ENCODE measurements around the gene SCFD2. TPM values are rescaled to one million over a fixed set of nuclear protein-coding genes. Genes with fewer than 3 reads are reported as not detected.

SCFD2 gene
- total RNA-seq, 3 donors from 2014 or later: 22.8 to 33.8 (median 25.0) TPM

- Histone ChIP-seq H3K27ac (no peak overlapping the region), H3K4me3 (no peak overlapping the region), H3K36me3 (no peaks in the 10 kb centered on the region), H3K27me3 (no peaks in the 10 kb centered on the region), H3K9me3 (no peaks in the 10 kb centered on the region), H3K4me1 (no peaks in the 10 kb centered on the region)
- TF ChIP-seq, protein P1, sequence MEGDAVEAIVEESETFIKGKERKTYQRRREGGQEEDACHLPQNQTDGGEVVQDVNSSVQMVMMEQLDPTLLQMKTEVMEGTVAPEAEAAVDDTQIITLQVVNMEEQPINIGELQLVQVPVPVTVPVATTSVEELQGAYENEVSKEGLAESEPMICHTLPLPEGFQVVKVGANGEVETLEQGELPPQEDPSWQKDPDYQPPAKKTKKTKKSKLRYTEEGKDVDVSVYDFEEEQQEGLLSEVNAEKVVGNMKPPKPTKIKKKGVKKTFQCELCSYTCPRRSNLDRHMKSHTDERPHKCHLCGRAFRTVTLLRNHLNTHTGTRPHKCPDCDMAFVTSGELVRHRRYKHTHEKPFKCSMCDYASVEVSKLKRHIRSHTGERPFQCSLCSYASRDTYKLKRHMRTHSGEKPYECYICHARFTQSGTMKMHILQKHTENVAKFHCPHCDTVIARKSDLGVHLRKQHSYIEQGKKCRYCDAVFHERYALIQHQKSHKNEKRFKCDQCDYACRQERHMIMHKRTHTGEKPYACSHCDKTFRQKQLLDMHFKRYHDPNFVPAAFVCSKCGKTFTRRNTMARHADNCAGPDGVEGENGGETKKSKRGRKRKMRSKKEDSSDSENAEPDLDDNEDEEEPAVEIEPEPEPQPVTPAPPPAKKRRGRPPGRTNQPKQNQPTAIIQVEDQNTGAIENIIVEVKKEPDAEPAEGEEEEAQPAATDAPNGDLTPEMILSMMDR (IDR thresholded peaks at IDR 0.05): no peak
- TF ChIP-seq POLR2A (IDR thresholded peaks at IDR 0.05) (no peak), POLR2AphosphoS5 (IDR thresholded peaks at IDR 0.05) (no peak)
- no peak for DNase-seq (ENCODE audit: low spot score in 2 of 2)
- intact Hi-C loops (cut with DNase I; ENCODE audit: low total_unique reads): no loop called here
These were observed 471.4 kb downstream of the SCFD2 start for GRCh38 chr4:52894443-52894842.

DNA sequence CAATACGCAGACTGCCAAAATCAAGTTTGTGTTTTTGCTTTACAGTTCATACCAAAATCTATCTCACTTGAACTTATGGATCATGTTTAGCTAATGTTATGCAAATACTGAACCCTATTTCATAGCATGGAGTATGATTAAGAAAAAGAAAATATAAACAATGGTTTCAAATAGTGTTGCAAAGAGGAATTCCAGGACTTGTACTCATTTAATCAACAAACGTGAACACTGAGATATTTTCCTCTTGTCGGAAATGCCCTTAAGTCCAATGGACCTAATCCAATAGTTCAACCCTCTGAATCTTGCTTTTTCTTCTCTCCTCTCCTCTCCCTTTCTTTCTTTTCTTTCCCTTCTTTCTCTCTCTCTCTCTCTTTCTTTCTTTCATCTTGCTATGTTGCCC lies 473.0 kb downstream of the SCFD2 start:
- H3K4me1 ChIP-seq: no peaks in the 10 kb centered on the region
- no peak for DNase-seq (ENCODE audit: low spot score in 2 of 2)
- no peaks in the 10 kb centered on the region for H3K27me3 ChIP-seq
- H3K4me3 ChIP-seq: no peak overlapping the region
- intact Hi-C loops (cut with DNase I; ENCODE audit: low total_unique reads): no loop called here
- no peaks in the 10 kb centered on the region for H3K9me3 ChIP-seq
- TF ChIP-seq, protein P1 (IDR thresholded peaks at IDR 0.05): no peak
- TF ChIP-seq POLR2AphosphoS5 (IDR thresholded peaks at IDR 0.05) (no peak), POLR2A (IDR thresholded peaks at IDR 0.05) (no peak)
- no peak overlapping the region for H3K27ac ChIP-seq
- H3K36me3 ChIP-seq: no peaks in the 10 kb centered on the region

GRCh38 chr4:52891743-52892142 lies 474.1 kb downstream of the SCFD2 start:
- TF ChIP-seq POLR2A (IDR thresholded peaks at IDR 0.05) (no peak), POLR2AphosphoS5 (IDR thresholded peaks at IDR 0.05) (no peak)
- TF ChIP-seq, protein P1 (IDR thresholded peaks at IDR 0.05): no peak
- H3K27me3 ChIP-seq: no peaks in the 10 kb centered on the region

GRCh38 chr4:52890521-52890791 lies 475.4 kb downstream of the SCFD2 start:
- H3K9me3 ChIP-seq: peaks cover 0 to 4% of the 10 kb centered on the region in 2 donors
- no peak overlapping the region for H3K4me3 ChIP-seq
- TF ChIP-seq POLR2AphosphoS5 (IDR thresholded peaks at IDR 0.05) (no peak), POLR2A (IDR thresholded peaks at IDR 0.05) (no peak)
- TF ChIP-seq, protein P1 (IDR thresholded peaks at IDR 0.05): no peak
- no peaks in the 10 kb centered on the region for H3K4me1 ChIP-seq
- no peaks in the 10 kb centered on the region for H3K27me3 ChIP-seq
- DNase-seq (ENCODE audit: low spot score in 2 of 2): no peak
- no peak overlapping the region for H3K27ac ChIP-seq
- intact Hi-C loops (cut with DNase I; ENCODE audit: low total_unique reads): no loop called here
- H3K36me3 ChIP-seq: no peaks in the 10 kb centered on the region

More at GRCh38 chr4:52891743-52892142, 474.1 kb downstream of the SCFD2 start:
- no peaks in the 10 kb centered on the region for H3K36me3 ChIP-seq
- no peaks in the 10 kb centered on the region for H3K4me1 ChIP-seq
- no peak overlapping the region for H3K27ac ChIP-seq
- no peak for DNase-seq (ENCODE audit: low spot score in 2 of 2)
- H3K4me3 ChIP-seq: no peak overlapping the region
- no peaks in the 10 kb centered on the region for H3K9me3 ChIP-seq
- intact Hi-C loops (cut with DNase I; ENCODE audit: low total_unique reads): no loop called here

DNA sequence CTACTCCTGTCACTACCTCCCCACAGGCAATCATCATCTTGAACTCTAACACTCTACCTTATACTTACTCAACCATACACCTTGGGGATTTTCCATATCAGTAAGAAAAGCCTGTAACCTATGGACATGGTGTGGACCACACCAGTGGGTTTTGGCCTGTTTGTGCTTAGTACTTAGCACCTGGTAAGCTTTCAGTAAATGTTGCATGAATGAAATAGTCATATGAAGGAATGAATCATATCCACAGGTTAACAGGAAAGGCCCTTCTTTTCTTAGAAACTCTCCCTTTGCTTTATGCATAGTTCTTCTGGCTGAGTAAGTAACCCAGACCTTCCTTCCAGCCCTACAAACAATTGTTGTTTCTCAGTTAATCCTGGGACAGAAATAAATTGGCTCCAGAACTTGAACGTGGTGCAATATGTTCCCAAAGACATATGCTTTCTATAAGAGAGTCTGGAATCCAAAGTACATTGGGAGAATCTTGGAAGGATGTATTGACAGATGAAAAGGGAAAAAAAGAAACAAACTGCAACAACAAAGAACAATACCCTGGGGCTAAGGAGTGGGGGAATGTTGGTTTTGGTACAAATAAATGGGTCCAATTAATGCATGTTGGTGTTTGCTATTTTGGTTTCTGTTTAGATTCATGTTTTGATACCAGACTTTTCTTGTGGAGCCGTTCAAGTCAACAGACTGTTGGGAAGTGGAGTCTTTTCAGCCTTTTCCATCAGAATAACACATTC lies 475.9 kb downstream of the SCFD2 start:
- DNase-seq (ENCODE audit: low spot score in 2 of 2): no peak
- intact Hi-C loops (cut with DNase I; ENCODE audit: low total_unique reads): no loop called here
- Histone ChIP-seq H3K4me3 (no peak overlapping the region), H3K27ac (no peak overlapping the region), H3K36me3 (no peaks in the 10 kb centered on the region), H3K27me3 (no peaks in the 10 kb centered on the region), H3K4me1 (no peaks in the 10 kb centered on the region), H3K9me3 (peaks cover 0 to 4% of the 10 kb centered on the region in 2 donors)
- no peak for TF ChIP-seq POLR2A (IDR thresholded peaks at IDR 0.05)
